Skeletal muscle cell (primary cell): ENCODE results near the gene PAEP.
"Not testable (repeated sequence)": the region's sequence is repeated elsewhere in the genome, so short reads cannot be mapped to it uniquely, and the experiment has no call there.

Source experiments
- DNase-seq: peaks from one replicate; pipeline ENCODE4 v3.0.0-alpha.2; 2010; ENCODE audit warnings: low read depth
- H3K4me3 ChIP-seq: 2 replicates; pipeline ENCODE4 v1.5.1; 2011; ENCODE audit warnings: low read depth, mild to moderate bottlenecking, control low read depth, low read length, moderate library complexity

Gene PAEP

DNA sequence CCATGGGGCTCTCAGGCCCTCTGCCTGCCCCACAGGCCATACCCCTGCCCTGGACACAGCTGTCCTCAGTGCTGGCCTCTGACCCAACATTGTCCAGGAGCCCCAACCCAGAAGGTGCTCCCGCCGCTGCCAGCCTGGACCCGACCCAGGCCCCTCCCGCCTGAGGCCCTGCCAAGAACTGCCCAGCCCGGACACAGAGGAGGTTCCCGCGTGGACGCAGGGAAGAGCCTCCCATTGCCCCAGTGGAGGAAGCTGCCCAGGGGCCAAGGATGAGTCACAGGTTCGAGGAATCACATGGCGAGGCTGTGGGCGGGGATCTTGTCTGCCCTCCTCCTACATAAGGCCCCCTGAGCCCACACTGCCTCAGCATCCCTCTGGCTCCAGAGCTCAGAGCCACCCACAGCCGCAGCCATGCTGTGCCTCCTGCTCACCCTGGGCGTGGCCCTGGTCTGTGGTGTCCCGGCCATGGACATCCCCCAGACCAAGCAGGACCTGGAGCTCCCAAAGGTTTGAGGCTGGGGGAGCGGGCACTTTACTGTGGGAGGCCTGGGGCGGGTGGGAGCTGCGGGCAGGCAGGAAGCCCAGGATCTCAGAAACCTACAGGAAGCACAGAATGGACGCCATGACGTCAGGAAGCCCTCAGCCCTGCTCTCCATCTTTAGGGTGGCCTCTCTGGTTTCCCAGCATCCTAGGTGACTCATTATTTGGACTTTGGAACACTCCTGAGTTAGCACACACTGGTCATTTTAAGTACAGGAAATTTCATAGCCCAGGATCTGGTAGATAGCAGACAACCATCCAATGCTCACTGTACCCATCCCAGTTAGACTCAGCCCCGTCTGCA lies at the start of gene PAEP:
TSS of gene PAEP (plus strand) at position 366 of the 844 bp plus-strand sequence.
- DNase-seq, result no peak
- no peak within 1 kb of the TSS for H3K4me3 ChIP-seq

DNA sequence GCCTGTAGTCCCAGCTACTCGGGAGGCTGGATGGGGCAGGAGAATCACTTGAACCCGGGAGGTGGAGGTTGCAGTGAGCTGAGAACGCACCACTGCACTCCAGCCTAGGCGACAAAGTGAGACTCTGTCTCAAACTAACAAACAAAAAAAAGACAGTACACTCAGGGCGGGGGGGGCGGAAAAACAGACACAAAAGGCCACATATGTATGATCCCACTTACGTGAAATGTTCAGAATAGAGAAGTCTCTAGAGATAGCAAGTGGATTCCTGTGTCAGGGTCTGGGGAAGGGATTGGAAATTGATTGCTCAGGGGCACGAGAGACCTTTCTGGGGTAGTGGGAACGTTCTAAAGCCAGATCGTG lies 49.3 kb upstream of the PAEP start:
- H3K4me3 ChIP-seq, result no peak overlapping the region
- DNase-seq, result no peak

GRCh38 chr9:135512904-135513303 lies 48.7 kb upstream of the PAEP start:
- H3K4me3 ChIP-seq, result no peak overlapping the region
- DNase-seq, result no peak

- no peak for DNase-seq
- H3K4me3 ChIP-seq, result no peak overlapping the region
Measured at GRCh38 chr9:135513351-135513846, 48.2 kb upstream of the PAEP start.

GRCh38 chr9:135513906-135514305 lies 47.6 kb upstream of the PAEP start:
- H3K4me3 ChIP-seq, DNase-seq: not testable (repeated sequence)

- H3K4me3 ChIP-seq, result no peak overlapping the region
- DNase-seq, result no peak
Measured at GRCh38 chr9:135514342-135515082, 47.0 kb upstream of the PAEP start.

- DNase-seq, result no peak
- H3K4me3 ChIP-seq, result no peak overlapping the region
Measured at GRCh38 chr9:135515083-135515951, 46.2 kb upstream of the PAEP start.

- H3K4me3 ChIP-seq, result no peak overlapping the region
- DNase-seq, result no peak
Measured at GRCh38 chr9:135516132-135516860, 45.3 kb upstream of the PAEP start.

- no peak overlapping the region for H3K4me3 ChIP-seq
- DNase-seq, result no peak
Measured at GRCh38 chr9:135517407-135517822, 44.1 kb upstream of the PAEP start.

- no peak overlapping the region for H3K4me3 ChIP-seq
- DNase-seq, result no peak
Measured at GRCh38 chr9:135519179-135519971, 42.2 kb upstream of the PAEP start.

DNA sequence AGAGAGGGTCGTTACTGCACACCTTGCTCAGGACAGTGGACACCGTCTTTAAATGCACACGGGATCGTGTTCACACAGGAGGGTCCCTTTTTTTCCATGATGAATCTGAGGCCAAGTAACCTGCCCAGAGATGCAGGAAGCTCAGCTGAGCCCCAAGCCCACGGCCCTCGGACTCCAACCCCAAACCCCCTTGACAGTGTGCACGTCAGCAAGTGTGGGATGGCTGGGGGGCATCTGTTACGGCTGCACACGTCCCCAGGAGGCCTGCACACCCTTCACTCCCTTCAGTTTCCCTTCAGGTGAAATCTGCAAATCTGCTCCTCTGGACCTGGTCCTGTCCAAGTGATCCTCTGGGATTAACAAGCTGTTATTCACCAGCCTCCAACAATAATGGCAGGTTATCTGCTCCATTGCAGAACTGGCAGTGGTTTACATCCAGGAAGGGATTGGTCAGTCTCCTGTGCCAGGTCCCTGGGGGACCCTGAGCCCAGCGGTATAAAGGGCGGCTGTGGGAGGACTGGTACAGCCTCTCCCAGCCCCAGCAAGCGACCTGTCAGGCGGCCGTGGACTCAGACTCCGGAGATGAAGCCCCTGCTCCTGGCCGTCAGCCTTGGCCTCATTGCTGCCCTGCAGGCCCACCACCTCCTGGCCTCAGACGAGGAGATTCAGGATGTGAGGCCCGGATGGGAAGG lies 40.5 kb upstream of the PAEP start, which contains the start of gene LCN1:
TSS of gene LCN1 (plus strand) at position 525 of the 692 bp plus-strand sequence. CDS start at position 583, 58 bp downstream.
- DNase-seq, result no peak
- H3K4me3 ChIP-seq, result no peak within 1 kb of the TSS

GRCh38 chr9:135521608-135522095 lies 39.9 kb upstream of the PAEP start:
- H3K4me3 ChIP-seq, result no peak overlapping the region
- no peak for DNase-seq

DNA sequence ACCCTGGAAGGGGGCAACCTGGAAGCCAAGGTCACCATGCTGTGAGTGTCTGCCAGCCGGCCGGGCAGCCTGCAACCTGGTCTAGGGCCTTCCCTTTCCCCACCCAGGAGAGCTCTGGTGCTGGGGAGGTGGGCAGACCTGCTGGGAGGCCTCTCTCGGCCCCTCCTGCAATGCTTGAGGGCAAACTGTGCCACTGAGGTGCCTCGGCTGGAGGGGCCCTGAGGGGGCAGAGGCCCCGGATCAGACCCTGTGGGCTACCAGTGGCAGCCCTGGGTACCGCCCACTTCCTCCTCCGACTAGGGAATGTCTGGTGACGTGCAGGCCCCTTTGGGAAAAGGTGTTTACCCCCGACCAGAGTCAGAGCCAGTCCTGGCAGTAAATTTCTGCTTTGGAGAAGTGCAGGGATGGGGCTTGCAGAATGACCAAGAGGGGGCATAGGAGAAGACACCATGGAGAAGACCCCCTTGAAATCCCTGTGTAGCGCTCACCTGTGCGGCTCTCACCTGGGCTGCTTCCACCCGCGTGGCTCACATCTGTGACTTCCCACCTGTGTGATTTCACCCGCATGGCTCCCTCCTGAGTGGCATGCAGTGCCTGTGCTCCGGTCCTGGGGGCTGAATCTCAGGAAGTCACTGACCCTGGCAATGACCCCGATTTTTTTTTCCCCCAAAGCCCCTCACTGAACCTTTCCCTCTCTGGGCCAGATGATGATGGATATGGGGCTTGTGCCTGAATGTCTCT lies 39.2 kb upstream of the PAEP start:
- H3K4me3 ChIP-seq, result no peak overlapping the region
- DNase-seq, result no peak

DNA sequence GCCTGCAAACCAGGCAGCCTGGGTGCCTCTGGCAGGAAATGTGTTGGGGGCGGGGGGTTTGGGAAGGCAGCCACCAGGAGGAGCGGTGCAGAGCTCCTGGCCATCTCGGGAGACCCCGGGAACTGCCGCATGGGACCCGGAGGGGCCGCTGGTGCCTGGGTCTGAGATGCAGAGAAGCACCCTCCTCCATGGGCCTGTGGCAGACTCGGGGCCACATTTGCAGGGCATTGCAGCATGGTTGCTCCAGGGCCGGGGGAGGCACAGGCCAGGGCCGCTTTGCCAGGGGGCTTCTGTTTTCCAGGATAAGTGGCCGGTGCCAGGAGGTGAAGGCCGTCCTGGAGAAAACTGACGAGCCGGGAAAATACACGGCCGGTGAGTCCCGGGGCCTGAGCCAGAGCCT lies 38.6 kb upstream of the PAEP start:
- no peak for DNase-seq

DNA sequence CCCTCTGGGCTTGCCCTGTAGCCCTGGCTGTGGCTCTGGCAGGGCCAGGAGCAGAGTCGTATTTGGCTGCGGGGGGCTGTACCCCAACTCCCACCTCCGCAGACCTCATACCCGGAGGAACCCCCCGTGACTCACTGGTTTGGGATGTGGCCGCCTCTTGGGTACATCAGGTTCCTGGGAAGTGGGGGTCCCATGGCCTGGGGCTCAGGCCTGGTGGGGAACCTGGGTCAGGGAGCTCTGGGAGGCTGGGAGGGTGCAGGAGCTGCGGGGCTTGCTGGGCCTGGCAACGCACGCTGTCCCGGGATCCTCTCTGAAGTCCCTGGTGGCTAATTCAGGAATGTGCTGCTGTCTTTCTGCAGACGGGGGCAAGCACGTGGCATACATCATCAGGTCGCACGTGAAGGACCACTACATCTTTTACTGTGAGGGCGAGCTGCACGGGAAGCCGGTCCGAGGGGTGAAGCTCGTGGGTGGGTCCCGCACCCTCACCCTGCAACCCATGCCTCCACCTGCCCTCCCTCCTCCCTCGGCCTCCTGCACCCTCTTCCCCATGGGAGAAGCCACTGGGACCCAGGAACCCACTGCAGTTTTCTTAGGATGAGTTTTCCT lies 37.9 kb upstream of the PAEP start:
- no peak for DNase-seq
- H3K4me3 ChIP-seq, result no peak overlapping the region

More for the DNA sequence above, 38.6 kb upstream of the PAEP start:
- H3K4me3 ChIP-seq, result no peak overlapping the region

DNA sequence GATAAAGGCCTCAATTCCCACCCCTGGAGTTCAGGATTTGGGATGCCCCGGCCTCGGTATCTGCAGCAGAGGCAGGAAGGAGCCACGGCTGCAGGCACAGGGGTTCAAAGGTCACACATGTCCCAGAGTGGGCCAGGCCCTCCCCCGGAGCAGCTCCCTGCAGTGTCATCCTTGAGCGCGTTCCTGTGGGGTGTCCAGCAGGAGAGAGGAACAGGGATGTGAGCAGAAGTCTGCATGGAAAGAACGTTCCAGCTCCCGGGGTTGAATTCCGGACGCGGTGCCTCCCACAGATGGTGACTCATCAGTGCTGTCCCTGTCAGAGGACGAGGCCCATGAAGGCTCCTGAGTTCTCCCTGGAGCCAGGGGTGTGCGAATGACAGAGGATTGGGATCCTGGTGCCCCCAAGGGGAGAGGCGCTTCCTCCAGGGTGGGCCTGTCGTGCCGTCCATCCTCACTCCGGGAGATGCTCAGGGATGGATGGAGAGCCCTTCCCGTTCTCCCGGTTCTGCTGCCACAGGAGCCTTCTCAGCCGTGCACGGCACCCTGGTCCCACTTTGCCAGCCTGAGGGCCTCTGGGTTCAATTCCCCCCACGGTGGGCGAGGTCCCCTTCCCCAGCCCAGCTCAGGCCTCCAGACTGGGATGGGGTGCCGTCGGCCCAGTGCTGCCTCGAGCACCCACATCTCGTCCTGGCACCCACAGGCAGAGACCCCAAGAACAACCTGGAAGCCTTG lies 37.3 kb upstream of the PAEP start:
- no peak for DNase-seq
- no peak overlapping the region for H3K4me3 ChIP-seq
